BE2C (cell line): ENCODE measurements around the gene COP1.
"Not testable (repeated sequence)": the region's sequence is repeated elsewhere in the genome, so short reads cannot be mapped to it uniquely, and the experiment has no call there.

ENCODE experiments used
- DNase-seq: peaks from one replicate; pipeline ENCODE4 v3.0.0-alpha.2; 2020
- H3K27me3 ChIP-seq: fragments of 250-450 bp; sonication (Bioruptor Pico); 2 replicates; pipeline ENCODE4 v1.5.1; 2020; ENCODE audit warnings: mild to moderate bottlenecking
- H3K36me3 ChIP-seq: fragments of 250-450 bp; sonication (Bioruptor Pico); 2 replicates; pipeline ENCODE4 v1.5.1; 2020; ENCODE audit warnings: mild to moderate bottlenecking
- H3K4me1 ChIP-seq: fragments of 250-450 bp; sonication (Bioruptor Pico); 2 replicates; pipeline ENCODE4 v1.5.1; 2020
- H3K4me3 ChIP-seq: 2 replicates; pipeline ENCODE4 v1.5.1; 2011; ENCODE audit warnings: low read depth, low read length
- H3K9me3 ChIP-seq: fragments of 250-450 bp; sonication (Bioruptor Pico); 2 replicates; pipeline ENCODE4 v1.5.1; 2020
- TF ChIP-seq, protein P1 (sequence below): IDR thresholded peaks from 2 replicates; pipeline ENCODE4 v1.5.1; 2012; ENCODE audit warnings: mild to moderate bottlenecking, low read depth, low read length

COP1 gene

DNA sequence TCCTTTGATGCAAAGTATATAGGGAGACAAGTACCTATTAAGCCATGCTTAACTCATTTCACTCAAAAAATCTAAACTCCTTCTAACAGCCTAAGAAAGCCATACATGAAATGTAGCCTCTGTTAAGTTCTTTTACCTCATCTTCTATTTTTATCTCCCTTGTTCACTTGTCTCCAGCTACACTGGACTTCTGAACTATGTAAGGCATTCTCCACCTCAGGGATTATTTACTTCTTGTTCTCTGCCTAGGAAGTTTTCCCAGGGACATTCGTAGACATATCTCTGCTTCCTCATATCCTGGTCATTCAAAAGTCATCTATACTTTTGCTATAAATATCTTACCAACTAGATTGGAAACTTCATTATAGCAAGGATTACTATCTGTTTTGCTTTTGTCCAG lies 96.9 kb downstream of the COP1 start:
- DNase-seq, result no peak
- H3K27me3 ChIP-seq, result no peaks in the 10 kb centered on the region
- H3K4me3 ChIP-seq, result no peak overlapping the region
- H3K9me3 ChIP-seq, result no peaks in the 10 kb centered on the region
- no peaks in the 10 kb centered on the region for H3K4me1 ChIP-seq
- no peaks in the 10 kb centered on the region; the same call in 1 of the 2 replicates for H3K36me3 ChIP-seq
- TF ChIP-seq, protein P1, sequence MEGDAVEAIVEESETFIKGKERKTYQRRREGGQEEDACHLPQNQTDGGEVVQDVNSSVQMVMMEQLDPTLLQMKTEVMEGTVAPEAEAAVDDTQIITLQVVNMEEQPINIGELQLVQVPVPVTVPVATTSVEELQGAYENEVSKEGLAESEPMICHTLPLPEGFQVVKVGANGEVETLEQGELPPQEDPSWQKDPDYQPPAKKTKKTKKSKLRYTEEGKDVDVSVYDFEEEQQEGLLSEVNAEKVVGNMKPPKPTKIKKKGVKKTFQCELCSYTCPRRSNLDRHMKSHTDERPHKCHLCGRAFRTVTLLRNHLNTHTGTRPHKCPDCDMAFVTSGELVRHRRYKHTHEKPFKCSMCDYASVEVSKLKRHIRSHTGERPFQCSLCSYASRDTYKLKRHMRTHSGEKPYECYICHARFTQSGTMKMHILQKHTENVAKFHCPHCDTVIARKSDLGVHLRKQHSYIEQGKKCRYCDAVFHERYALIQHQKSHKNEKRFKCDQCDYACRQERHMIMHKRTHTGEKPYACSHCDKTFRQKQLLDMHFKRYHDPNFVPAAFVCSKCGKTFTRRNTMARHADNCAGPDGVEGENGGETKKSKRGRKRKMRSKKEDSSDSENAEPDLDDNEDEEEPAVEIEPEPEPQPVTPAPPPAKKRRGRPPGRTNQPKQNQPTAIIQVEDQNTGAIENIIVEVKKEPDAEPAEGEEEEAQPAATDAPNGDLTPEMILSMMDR, result no peak

DNA sequence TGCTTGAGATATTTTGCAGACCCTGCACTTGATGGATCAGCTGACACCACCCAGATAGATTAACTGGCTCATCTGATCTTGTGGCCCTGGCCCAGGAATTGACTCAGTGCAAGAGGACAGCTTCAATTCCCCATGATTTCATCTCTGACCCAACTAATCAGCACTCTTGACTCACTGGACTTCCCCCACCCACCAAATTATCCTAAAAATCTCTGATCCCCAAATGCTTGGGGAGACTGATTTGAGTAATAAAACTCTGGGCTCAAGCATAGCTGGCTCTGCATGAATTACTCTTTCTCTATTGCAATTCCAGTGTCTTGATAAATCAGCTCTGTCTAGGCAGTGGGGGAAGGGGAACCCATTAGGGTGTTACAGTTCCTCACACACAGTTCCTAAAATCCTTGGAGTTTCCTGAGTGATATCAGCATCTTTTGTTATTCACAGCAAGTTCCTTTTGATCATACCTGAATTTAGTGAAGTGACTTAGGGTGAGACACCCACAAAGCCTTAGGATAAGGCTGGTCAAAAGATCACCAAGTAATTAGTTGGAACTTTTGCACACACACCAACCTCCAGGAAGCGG lies 104.2 kb downstream of the COP1 start:
- no peaks in the 10 kb centered on the region; the same call in none of the 2 replicates for H3K36me3 ChIP-seq
- no peaks in the 10 kb centered on the region for H3K4me1 ChIP-seq
- no peak for DNase-seq

DNA sequence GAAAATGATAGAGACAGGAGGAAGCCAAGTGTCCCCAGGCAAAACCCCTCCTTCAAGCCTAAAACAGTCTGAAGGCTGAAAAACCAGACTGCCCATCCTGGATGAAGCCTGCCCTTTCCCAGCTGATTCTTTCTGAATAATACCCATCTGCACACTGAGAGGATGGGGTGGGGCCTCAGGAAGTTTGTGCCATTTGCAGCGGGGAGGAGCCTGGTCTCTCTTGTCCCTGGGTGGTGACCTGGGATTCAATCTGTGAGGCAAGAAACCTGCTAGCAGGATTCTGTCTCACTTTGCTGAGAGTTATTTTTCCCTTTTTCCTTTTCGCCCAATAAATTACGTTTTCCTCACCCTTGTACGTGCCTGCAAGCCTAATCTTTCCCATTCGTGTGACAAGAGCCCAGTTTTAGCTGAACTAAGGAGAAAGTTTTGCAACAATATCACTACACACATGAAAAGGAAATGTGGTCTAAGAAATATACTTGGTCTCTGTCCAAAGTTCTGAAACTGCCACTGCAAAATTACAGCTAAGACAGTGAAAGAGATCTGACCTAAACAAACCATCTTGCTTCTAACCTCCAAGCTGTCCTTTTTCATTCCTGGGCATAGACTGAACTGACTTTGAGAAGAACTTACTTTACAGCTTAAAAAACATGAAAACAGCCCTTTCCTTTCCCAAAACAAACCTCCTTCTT lies 105.0 kb downstream of the COP1 start:
- no peak for DNase-seq
- H3K9me3 ChIP-seq, result no peaks in the 10 kb centered on the region
- no peaks in the 10 kb centered on the region for H3K4me1 ChIP-seq
- H3K4me3 ChIP-seq, result no peak overlapping the region
- TF ChIP-seq, protein P1, result no peak
- no peaks in the 10 kb centered on the region; the same call in none of the 2 replicates for H3K36me3 ChIP-seq
- H3K27me3 ChIP-seq, result no peaks in the 10 kb centered on the region

More for the DNA sequence above, 104.2 kb downstream of the COP1 start:
- Histone ChIP-seq H3K27me3 (no peaks in the 10 kb centered on the region), H3K4me3 (no peak overlapping the region), H3K9me3 (no peaks in the 10 kb centered on the region)
- TF ChIP-seq, protein P1, result no peak

DNA sequence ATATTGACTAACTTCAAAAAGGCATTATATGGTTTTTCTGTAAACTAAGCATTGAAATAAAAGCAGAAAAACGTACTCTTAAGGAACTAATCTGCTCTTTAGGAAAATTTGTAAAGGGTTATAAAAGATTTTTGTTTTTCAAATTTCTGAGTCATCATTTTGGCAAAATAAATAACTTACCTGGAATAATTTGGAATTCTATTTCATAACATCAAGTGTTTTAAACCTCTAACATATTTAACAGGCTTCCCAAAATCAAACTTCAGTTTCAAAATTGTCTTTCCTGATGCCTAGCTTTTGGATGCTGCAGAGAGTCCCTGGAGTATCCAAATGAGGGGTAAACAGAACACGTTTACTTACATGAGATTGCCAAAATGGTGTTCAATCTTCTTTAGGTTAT lies 108.5 kb downstream of the COP1 start:
- TF ChIP-seq, protein P1, result no peak
- H3K4me1 ChIP-seq, result no peaks in the 10 kb centered on the region
- H3K36me3 ChIP-seq, result no peaks in the 10 kb centered on the region; the same call in none of the 2 replicates
- no peaks in the 10 kb centered on the region for H3K27me3 ChIP-seq
- no peak overlapping the region for H3K4me3 ChIP-seq
- H3K9me3 ChIP-seq, result no peaks in the 10 kb centered on the region
- no peak for DNase-seq

DNA sequence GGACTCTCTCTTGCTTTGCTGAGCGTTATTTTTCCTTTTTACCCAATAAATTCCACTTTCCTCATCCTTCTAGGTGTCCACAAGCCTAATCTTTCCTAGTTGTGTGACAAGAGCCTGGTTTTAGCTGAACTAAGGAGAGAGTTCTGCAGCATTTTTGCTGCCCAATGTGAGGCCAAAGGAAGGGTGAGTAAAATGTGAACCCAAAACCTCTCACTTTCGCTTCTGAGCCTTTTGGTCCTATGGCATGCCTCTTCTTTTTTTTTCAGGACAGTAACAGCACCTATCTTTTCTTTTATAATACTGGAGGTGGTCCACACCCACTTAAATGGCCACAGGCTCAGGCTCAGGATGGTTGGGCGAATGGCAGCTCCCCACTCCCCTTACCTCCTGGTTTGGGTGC lies 111.1 kb downstream of the COP1 start:
- Histone ChIP-seq H3K4me1 (no peaks in the 10 kb centered on the region), H3K36me3 (no peaks in the 10 kb centered on the region; the same call in none of the 2 replicates), H3K27me3 (no peaks in the 10 kb centered on the region), H3K4me3 (no peak overlapping the region), H3K9me3 (no peaks in the 10 kb centered on the region)
- TF ChIP-seq, protein P1, result no peak
- no peak for DNase-seq

DNA sequence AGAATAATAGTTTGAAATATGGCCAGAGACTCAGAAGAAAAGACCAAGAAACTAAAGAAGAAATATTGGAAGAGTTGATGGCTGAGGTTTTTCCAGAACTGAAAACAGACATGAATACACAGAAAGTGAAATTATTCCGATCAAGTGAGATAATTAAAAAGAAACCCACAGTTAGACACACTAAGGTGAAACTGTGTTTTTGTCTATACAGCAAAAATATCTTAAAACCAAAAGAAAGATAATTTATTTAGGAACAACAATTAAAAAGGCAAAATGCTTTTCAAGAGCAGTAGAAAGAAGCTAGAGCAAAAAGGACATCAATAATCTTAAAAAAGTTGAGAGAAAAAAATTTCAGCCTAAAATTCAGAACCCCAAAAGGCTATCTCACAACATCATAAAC lies 116.3 kb downstream of the COP1 start:
- no peak for DNase-seq
- Histone ChIP-seq H3K4me1 (no peaks in the 10 kb centered on the region), H3K9me3 (no peaks in the 10 kb centered on the region; the same call in 1 of the 2 replicates), H3K36me3 (no peaks in the 10 kb centered on the region), H3K27me3 (no peaks in the 10 kb centered on the region), H3K4me3 (no peak overlapping the region)
- TF ChIP-seq, protein P1, result no peak

DNA sequence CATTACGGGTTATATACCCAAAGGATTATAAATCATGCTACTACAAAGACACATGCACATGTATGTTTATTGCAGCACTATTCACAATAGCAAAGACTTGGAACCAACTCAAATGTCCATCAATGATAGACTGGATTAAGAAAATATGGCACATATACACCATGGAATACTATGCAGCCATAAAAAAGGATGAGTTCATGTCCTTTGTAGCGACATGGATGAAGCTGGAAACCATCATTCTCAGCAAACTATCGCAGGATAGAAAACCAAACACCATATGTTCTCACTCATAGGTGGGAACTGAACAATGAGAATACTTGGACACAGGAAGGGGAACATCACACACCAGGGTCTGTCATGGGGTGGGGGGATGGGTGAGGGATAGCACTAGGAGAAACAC lies 119.3 kb downstream of the COP1 start:
- H3K27me3 ChIP-seq, H3K4me1 ChIP-seq, H3K9me3 ChIP-seq, H3K36me3 ChIP-seq, DNase-seq, H3K4me3 ChIP-seq: not testable (repeated sequence)
